Measurements from ENCODE around the gene PSMF1. TPM values are rescaled to one million over a fixed set of nuclear protein-coding genes. Genes with fewer than 3 reads are reported as not detected.

PSMF1 gene
- total RNA-seq, 1 donor from 2014 or later: 133 TPM

- Histone ChIP-seq H3K4me2 (ENCODE audit: low read length) (no peak overlapping the region), H3K9me3 (ENCODE audit: insufficient read depth, low read depth, low read length) (no peaks in the 10 kb centered on the region), H3K9ac (ENCODE audit: low read length) (no peak overlapping the region), H3K4me3 (ENCODE audit: insufficient read depth, low read depth, low read length) (no peak overlapping the region), H2AFZ (ENCODE audit: low read depth, low read length) (no peak overlapping the region), H3K36me3 (ENCODE audit: insufficient read depth, low read length) (no peaks in the 10 kb centered on the region), H4K20me1 (ENCODE audit: insufficient read depth, low read length) (no peaks in the 10 kb centered on the region), H3K4me1 (ENCODE audit: insufficient read depth, low read length) (no peaks in the 10 kb centered on the region), H3K27me3 (ENCODE audit: insufficient read depth, low read length) (peaks cover 29% of the 10 kb centered on the region), H3K27ac (ENCODE audit: low read depth, low read length) (no peak overlapping the region), H3K79me2 (ENCODE audit: insufficient read depth, low read length) (no peaks in the 10 kb centered on the region)
- Mint-ChIP-seq H3K4me1 (ENCODE audit: low read depth, unreplicated experiment) (no peaks in the 10 kb centered on the region), H3K27ac (ENCODE audit: unreplicated experiment) (no peak overlapping the region), H3K4me3 (ENCODE audit: unreplicated experiment) (no peak overlapping the region), H3K9me3 (ENCODE audit: unreplicated experiment) (no peaks in the 10 kb centered on the region), H3K27me3 (ENCODE audit: low read depth, unreplicated experiment) (peaks cover 28% of the 10 kb centered on the region), H3K36me3 (ENCODE audit: low read depth, unreplicated experiment) (no peaks in the 10 kb centered on the region)
- no peak for FAIRE-seq
- no peak for TF ChIP-seq EZH2 (IDR thresholded peaks at IDR 0.05; ENCODE audit: insufficient read depth, low read length)
- no peak for TF ChIP-seq CTCF (IDR thresholded peaks at IDR 0.05; ENCODE audit: insufficient read depth, low read depth, low read length)
- no peak for DNase-seq (ENCODE audit: low read depth)
These were observed 88.2 kb downstream of the PSMF1 start for GRCh38 chr20:1206366-1207148.

- H3K9ac ChIP-seq (ENCODE audit: low read length): no peak overlapping the region
- H3K79me2 ChIP-seq (ENCODE audit: insufficient read depth, low read length): no peaks in the 10 kb centered on the region
- H3K27ac Mint-ChIP-seq (ENCODE audit: unreplicated experiment): no peak overlapping the region
- H3K9me3 ChIP-seq (ENCODE audit: insufficient read depth, low read depth, low read length): no peaks in the 10 kb centered on the region
- no peaks in the 10 kb centered on the region for H3K9me3 Mint-ChIP-seq (ENCODE audit: unreplicated experiment)
- H3K4me1 Mint-ChIP-seq (ENCODE audit: low read depth, unreplicated experiment): no peaks in the 10 kb centered on the region
- no peak for DNase-seq (ENCODE audit: low read depth)
- H2AFZ ChIP-seq (ENCODE audit: low read depth, low read length): no peak overlapping the region
- no peaks in the 10 kb centered on the region for H4K20me1 ChIP-seq (ENCODE audit: insufficient read depth, low read length)
- H3K27me3 Mint-ChIP-seq (ENCODE audit: low read depth, unreplicated experiment): peaks cover 29% of the 10 kb centered on the region
- no peak overlapping the region for H3K27ac ChIP-seq (ENCODE audit: low read depth, low read length)
- no peak overlapping the region for H3K4me2 ChIP-seq (ENCODE audit: low read length)
- no peaks in the 10 kb centered on the region for H3K36me3 ChIP-seq (ENCODE audit: insufficient read depth, low read length)
- H3K36me3 Mint-ChIP-seq (ENCODE audit: low read depth, unreplicated experiment): no peaks in the 10 kb centered on the region
- TF ChIP-seq CTCF (IDR thresholded peaks at IDR 0.05; ENCODE audit: insufficient read depth, low read depth, low read length) (no peak), EZH2 (IDR thresholded peaks at IDR 0.05; ENCODE audit: insufficient read depth, low read length) (no peak)
- H3K4me1 ChIP-seq (ENCODE audit: insufficient read depth, low read length): no peaks in the 10 kb centered on the region
- no peak overlapping the region for H3K4me3 Mint-ChIP-seq (ENCODE audit: unreplicated experiment)
- no peak for FAIRE-seq
- no peak overlapping the region for H3K4me3 ChIP-seq (ENCODE audit: insufficient read depth, low read depth, low read length)
- H3K27me3 ChIP-seq (ENCODE audit: insufficient read depth, low read length): peaks cover 37% of the 10 kb centered on the region
These were observed 89.0 kb downstream of the PSMF1 start for GRCh38 chr20:1207293-1207878.
